LNCaP clone FGC (cell line): Measurements from ENCODE around the gene RWDD2A.

Experiments used
- DNase-seq: peaks from one replicate; pipeline ENCODE4 v3.0.0-alpha.2; 2011; ENCODE audit warnings: low read depth
- H3K4me3 ChIP-seq: 2 replicates; pipeline ENCODE4 v1.5.1; 2011; ENCODE audit warnings: mild to moderate bottlenecking, low read depth, low read length, control low read depth
- CTCF ChIP-seq: IDR thresholded peaks from 2 replicates; pipeline ENCODE4 v1.5.1; 2012; ENCODE audit warnings: mild to moderate bottlenecking; ENCODE audit not compliant: control insufficient read depth, insufficient read depth; ENCODE audit errors: extremely low read depth

The RWDD2A gene

GRCh38 chr6:83218646-83219045, 25.5 kb downstream of the RWDD2A start:
- no peak for DNase-seq
- no peak overlapping the region for H3K4me3 ChIP-seq
- no peak for TF ChIP-seq CTCF

- no peak overlapping the region for H3K4me3 ChIP-seq
- no peak for TF ChIP-seq CTCF
- DNase-seq = no peak
These were observed 27.0 kb downstream of the RWDD2A start for GRCh38 chr6:83220121-83220520.

- DNase-seq = no peak
- H3K4me3 ChIP-seq = no peak overlapping the region
- TF ChIP-seq CTCF = no peak
These were observed 28.1 kb downstream of the RWDD2A start for GRCh38 chr6:83221276-83221675.

- no peak for DNase-seq
- TF ChIP-seq CTCF = peak; percentile 28; the same call in 1 of the 2 replicates
These were observed 28.8 kb downstream of the RWDD2A start for GRCh38 chr6:83221889-83222479.

GRCh38 chr6:83226517-83226916, 33.4 kb downstream of the RWDD2A start:
- no peak for DNase-seq
- H3K4me3 ChIP-seq = no peak overlapping the region
- no peak for TF ChIP-seq CTCF

More at GRCh38 chr6:83221889-83222479, 28.8 kb downstream of the RWDD2A start:
- H3K4me3 ChIP-seq = no peak overlapping the region

- no peak overlapping the region for H3K4me3 ChIP-seq
- no peak for DNase-seq
- no peak for TF ChIP-seq CTCF
These were observed 38.0 kb downstream of the RWDD2A start for GRCh38 chr6:83231146-83231545.

GRCh38 chr6:83247471-83247870, 54.3 kb downstream of the RWDD2A start:
- DNase-seq = no peak
- TF ChIP-seq CTCF = no peak

More at GRCh38 chr6:83247471-83247870, 54.3 kb downstream of the RWDD2A start:
- H3K4me3 ChIP-seq = no peak overlapping the region
